PFSK-1 (cell line): ENCODE results near the gene NPTX2.

Source experiments
- POLR2AphosphoS5 ChIP-seq: IDR thresholded peaks from 2 replicates; pipeline ENCODE4 v1.6.1; 2012; ENCODE audit warnings: low read depth, mild to moderate bottlenecking, control low read depth, low read length, moderate library complexity
- TAF1 ChIP-seq: IDR thresholded peaks from 2 replicates; pipeline ENCODE4 v1.6.1; 2012; ENCODE audit warnings: low read length, control low read depth, borderline replicate concordance; ENCODE audit not compliant: insufficient read depth

DNA sequence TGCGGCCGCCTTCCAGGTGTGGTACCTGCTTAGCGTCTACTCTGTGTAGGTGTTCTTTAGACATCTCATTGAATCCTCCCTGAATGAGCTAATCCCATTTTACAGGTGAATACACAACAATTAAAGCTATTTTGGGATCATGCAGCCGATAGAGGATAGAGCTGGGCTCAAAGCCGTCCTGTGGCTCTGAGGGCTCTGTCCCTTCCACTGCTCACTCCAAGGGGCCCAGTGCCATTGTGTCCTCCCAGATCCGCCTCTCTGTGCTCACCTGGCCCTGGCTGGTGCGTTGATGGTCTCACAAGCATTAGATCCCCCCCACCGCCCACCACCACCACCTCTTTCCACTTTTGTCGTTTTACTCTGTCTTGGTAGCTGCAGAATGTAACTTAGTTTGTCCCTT, 13.1 kb downstream of the NPTX2 start:
- no peak for TF ChIP-seq POLR2AphosphoS5
- no peak for TF ChIP-seq TAF1
